GOT3 (cell line): ENCODE results near the gene MYO9B.
"Not testable (repeated sequence)": the region's sequence is repeated elsewhere in the genome, so short reads cannot be mapped to it uniquely, and the experiment has no call there.

Source experiments
- DNase-seq: peaks from one replicate; lab custom pipeline; 2025; ENCODE audit warnings: mixed read lengths; lab: John Stamatoyannopoulos, UW

The MYO9B gene

DNA sequence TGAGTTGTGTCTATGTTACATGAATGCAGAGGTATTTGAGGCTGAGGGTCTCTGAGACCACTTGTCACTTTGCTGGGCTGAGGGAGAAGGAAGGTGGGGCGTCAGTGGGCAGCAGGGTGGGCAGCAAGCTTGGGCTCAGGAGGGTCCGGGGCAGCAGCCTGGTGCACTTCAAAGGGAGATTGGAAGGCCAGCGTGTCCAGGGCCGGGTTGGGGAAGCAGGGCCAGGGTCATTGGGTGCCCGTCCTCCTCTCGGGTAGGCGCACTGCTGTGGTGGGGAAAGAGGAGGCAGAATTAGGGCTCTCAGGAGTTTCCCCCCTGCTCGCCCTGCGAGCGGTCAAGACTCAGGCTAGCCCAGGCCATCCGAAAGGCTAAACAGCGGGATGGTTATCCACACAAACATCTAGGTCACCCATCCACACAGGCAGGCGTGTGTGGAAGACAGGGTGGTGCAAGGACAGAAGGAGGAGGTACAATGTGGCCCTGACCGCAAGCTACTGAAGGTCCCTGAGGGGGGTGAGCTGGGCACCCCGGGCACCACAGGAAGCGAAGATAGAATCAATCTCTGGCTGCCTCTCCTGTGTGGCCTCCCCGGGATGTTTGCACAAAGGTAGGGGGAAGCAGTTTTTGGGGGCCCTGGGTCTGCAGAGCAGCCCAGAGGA, 37.7 kb downstream of the MYO9B start:
- no peak for DNase-seq

DNA sequence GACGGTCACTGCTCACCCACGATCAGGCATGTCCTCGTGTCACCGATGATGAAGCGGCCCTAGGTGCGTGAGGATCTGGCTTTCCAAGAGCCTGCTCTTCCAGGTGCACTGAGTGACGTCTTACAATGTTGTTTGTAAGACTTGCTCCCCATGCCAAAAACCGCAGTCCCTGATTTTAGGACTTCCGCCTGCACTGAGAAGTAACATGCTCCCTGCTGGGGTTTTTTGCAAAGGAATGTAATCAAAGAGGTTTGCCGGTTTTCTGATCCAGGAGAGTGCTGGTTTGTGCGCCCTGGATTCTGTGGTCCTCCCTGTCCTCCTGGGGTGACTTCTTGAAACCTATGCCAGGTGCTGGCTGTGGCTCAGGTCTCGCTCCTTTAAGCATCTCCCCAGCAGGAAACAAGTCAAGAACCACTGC, 38.8 kb downstream of the MYO9B start:
- DNase-seq: no peak

GRCh38 chr19:17116996-17117702, 41.6 kb downstream of the MYO9B start:
- no peak for DNase-seq

DNA sequence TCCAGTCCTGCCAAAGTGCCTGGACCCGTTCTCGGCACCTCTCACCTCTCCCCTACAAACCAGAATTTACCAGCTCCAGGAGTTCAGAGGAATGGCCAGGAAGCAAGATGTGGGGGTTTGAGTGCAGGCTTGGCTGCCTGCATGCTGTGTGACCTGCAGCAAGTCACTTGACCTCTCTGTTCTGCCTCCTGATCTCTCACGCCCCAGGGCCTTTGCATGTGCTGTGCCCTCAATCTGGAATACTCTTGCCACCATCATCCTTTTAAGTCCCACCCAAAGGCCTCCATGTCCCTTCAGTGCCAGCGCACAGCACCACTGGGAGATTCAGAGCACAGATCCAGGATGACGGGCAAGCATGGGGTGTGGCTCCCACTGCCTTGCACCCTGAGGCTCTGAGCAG, 43.4 kb downstream of the MYO9B start:
- DNase-seq: no peak

DNA sequence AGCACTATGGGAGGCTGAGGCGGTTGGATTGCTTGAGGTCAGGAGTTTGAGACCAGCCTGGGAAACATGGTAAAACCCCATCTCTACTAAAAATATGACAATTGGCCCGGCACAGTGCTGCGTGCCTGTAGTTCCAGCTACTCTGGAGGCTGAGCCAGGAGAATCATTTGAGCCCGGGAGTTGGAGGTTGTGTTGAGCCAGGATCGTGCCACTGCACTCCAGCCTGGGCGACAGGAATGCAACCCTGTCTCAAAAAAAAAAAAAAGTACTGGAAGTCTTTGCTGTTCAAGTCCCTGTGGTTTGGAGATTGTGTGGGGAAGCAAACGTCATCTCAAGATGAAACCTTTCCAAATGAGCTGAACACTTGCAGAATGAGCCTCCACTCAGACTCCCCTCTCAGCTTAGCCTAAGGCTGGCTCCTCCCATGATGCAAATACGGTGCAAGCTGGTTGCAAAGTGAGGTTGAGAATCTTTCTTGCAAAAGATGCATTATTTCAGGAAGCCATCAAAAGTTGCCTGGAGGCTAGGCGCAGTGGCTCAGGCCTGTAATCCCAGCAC, 46.2 kb downstream of the MYO9B start:
- DNase-seq: no peak

GRCh38 chr19:17123041-17123440, 47.5 kb downstream of the MYO9B start:
- no peak for DNase-seq

DNA sequence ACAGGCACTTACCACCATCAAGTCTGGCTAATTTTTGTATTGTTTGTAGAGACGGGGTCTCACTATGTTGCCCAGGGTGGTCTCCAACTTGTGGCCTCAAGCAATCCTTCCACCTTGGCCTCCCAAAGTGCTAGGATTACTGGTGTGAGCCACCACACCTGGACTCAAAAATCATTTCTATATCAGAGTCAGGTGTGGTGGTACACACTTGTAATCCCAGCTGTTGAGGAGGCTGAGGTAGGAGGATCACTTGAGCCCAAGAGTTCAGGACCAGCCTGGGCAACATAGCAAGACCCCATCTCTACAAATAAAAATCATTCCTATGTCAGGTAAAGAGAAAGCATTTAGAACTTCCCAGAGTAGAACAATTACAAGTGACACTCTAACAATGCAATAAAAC, 48.4 kb downstream of the MYO9B start:
- no peak for DNase-seq

GRCh38 chr19:17125062-17125727, 49.6 kb downstream of the MYO9B start:
- no peak for DNase-seq

- no peak for DNase-seq
Observed at GRCh38 chr19:17125728-17126677, 50.4 kb downstream of the MYO9B start.

- no peak for DNase-seq
Observed at GRCh38 chr19:17127671-17128070, 52.1 kb downstream of the MYO9B start.

GRCh38 chr19:17128403-17128802, 52.8 kb downstream of the MYO9B start:
- DNase-seq: no peak

DNA sequence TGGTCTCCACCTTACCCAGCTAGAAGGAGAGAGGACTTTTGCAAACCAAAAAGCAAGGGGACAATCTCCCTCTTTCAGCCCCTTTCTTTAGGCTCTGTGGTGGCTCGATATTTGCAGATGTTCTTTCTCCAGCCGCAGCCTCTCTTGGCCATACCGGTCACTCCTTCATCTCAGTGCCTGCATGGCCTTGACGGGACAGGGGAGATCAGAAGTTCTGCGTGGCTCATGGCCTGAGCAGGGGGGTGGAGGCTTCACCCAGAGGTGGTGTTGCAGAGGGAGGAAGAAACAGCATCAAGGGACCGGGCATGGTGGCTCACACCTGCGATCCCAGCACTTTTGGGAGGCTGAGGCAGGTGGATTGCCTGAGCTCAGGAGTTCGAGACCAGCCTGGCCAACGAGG, 53.2 kb downstream of the MYO9B start:
- DNase-seq: no peak

DNA sequence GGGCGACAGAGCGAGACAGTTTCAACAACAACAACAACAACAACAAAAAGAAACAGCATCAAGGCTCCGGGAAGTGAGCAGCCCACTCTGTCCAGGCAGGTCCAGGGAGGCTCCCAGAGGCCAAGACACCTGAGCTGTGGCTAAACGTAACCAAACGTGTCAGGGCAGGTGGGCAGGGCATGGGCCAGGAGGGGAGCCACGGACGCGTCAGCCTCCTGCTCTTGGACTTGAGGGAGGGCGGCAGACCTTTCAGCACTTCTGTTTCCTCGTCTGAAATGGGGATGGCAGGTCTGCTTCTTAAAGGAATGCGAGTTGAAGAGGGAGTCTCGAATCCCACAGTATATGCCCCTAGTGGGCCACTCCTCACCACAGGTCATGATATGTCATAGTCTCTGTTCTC, 53.8 kb downstream of the MYO9B start:
- DNase-seq: no peak

GRCh38 chr19:17135001-17135853, 59.6 kb downstream of the MYO9B start:
- DNase-seq: peak; percentile 65

DNA sequence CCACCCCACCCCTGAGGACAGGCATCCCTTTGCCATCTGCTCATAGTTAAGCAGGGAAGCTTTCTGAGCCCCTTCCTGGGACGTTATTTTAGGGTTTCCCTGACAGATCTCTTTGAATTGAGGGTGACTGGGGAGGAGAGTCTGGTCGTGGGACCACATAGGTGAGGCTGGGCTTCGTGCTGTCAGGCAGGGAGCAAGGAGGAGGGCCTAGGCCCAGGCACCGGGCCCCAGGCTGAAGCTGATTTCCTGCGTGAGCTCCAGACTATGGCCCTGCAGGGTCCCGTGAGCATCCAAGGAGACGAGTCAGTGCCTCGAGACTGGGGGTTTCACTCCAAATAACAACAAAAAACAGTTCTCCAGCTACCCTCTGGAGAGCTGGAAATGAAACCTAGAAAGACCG, 60.4 kb downstream of the MYO9B start:
- DNase-seq: no peak

DNA sequence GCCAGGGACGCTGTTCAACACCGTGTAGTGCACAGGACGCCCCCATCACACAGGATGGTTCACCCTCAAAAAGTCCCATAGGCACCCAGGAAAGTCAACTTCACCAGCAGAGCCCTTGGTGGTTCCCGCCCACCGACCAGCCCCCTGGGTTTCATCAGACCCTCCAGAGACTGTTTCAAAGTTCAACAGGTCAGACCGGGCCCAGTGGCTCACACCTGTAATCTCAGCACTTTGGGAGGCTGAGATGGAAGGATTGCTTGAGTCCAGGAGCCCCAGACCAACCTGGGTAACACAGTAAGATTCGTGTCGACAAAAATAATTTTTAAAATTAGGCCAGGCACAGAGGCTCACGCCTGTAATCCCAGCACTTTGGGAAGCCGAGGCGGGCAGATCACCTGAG, 61.0 kb downstream of the MYO9B start:
- DNase-seq: no peak

DNA sequence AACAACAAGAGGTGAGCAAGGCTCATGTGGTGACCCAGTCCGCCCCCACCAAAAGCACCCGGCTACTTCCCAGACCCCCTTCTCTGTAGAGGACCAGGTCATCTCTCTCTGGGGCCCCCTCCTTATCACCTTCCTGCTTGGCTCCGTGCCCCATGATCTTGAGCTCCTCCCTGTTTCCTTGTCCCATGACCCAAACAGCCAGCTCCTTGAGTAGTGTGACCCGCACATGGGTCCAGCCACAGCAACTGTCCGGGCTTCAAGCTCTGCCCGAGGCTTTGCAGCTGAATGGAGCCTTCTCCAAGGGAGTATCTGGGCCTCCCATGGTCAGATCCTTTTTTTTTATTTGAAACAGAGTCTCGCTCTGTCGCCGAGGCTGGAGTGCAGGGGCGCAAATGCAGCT, 61.8 kb downstream of the MYO9B start:
- DNase-seq: no peak

DNA sequence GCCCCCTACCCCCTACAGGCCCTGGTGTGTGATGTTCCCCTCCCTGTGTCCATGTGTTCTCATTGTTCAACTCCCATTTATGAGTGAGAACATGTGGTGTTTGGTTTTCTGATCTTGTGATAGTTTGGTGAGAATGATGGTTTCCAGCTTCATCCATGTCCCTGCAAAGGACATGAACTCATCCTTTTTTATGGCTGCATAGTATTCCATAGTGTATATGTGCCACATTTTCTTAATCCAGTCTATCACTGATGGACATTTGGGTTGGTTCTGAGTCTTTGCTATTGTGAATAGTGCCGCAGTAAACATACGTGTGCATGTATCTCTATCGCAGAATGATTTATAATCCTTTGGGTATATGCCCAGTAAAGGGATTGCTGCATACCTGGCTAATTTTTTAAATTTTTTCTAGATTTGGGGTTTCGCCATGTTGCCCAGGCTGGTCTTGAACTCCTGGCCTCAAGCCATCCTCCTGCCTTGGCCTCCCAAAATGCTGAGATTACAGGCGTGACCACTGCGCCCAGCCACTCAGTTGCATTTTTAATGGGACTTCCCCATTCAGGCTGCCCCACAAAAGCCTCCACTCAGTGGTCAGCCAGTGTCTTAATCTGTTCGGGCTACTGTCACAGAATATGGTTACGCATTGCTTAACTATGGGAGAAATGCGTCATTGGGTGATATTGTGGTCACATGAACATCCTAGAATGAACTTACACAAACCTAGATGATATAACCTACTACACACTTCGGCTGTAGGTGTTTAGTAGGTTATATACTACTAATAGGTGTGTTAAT, 62.7 kb downstream of the MYO9B start:
- DNase-seq: not testable (repeated sequence)

GRCh38 chr19:17138937-17139598, 63.5 kb downstream of the MYO9B start:
- DNase-seq: no peak
